ENCODE measurements around the gene PUS1. TPM values are rescaled to one million over a fixed set of nuclear protein-coding genes. Genes with fewer than 3 reads are reported as not detected.

PUS1 gene
- total and polyA plus RNA-seq, 10 of the 15 experiments (the other 5 are each of a cell fraction or from before 2014, with no cell fraction given), result 1.3 to 74.2 (median 25.4) TPM

- Histone ChIP-seq H3K4me1 (ENCODE audit: control insufficient read depth, insufficient read depth, low read length) (no peaks in the 10 kb centered on the region), H3K36me3 (ENCODE audit: control insufficient read depth in 2 of 2, insufficient read depth in 2 of 2, low read length in 1 of 2) (peaks cover 30 to 33% of the 10 kb centered on the region in 2 experiments), H3K27ac (ENCODE audit: control insufficient read depth, insufficient read depth) (no peak overlapping the region), H3K9ac (ENCODE audit: control insufficient read depth, insufficient read depth, low read length) (no peak overlapping the region), H2AFZ (ENCODE audit: control insufficient read depth, low read depth, low read length) (no peak overlapping the region), H3K4me2 (ENCODE audit: control insufficient read depth, insufficient read depth) (no peak overlapping the region), H3K9me3 (replicated peaks; ENCODE audit: control insufficient read depth, insufficient read depth, low read length) (no peaks in the 10 kb centered on the region), H3K4me3 (no peak overlapping the region), H3K79me2 (ENCODE audit: control insufficient read depth, insufficient read depth, low read length) (no peaks in the 10 kb centered on the region), H4K20me1 (ENCODE audit: control insufficient read depth, insufficient read depth) (no peaks in the 10 kb centered on the region), H3K27me3 (replicated peaks in 1 of 2; ENCODE audit: control insufficient read depth in 2 of 2, insufficient read depth in 2 of 2, low read length in 1 of 2) (no peaks in the 10 kb centered on the region)
- no TSS peak for BruUV-seq (replicated peaks)
- no peak for DNase-seq (ENCODE audit: low read depth, low spot score)
- no peak for FAIRE-seq
- POLR2A ChIA-PET, result interaction anchor here (0.6 kb wide), 1 partner anchor 14 kb away, joined by 3 read pairs; no protein-coding TSS in a partner anchor
- SMC1A ChIA-PET (ENCODE audit: uncharacterized antibody, unreplicated experiment), result interaction anchor here (1.3 kb wide), 1 partner anchor 26 kb away, joined by 3 read pairs; no protein-coding TSS in a partner anchor
- RAD21 ChIA-PET (ENCODE audit: unreplicated experiment), result no interaction called here
- intact Hi-C loops (cut with micrococcal nuclease; ENCODE audit: unreplicated experiment) (no loop called here), in situ Hi-C loops (cut with MboI) (no loop called here)
- ATAC-seq, result no peak
- 98% methylated on average over 4 of the region's 6 CpGs for WGBS (ENCODE audit: insufficient coverage, insufficient replicate concordance, low lambda C conversion rate, missing lambda C conversion rate)
- CTCF ChIA-PET, result no interaction called here
- TF ChIP-seq YBX1 (IDR thresholded peaks at IDR 0.05) (no peak), MAX (IDR thresholded peaks at IDR 0.05; ENCODE audit: low read depth, low read length) (no peak), ZBTB33 (IDR thresholded peaks at IDR 0.05) (no peak), ZBED1 (IDR thresholded peaks at IDR 0.05; ENCODE audit: borderline replicate concordance) (no peak), E2F4 (IDR thresholded peaks at IDR 0.05; ENCODE audit: low read depth, low read length) (no peak), SMAD5 (IDR thresholded peaks at IDR 0.05; ENCODE audit: low read depth) (no peak), BCLAF1 (IDR thresholded peaks at IDR 0.05) (no peak), ZBTB4 (CRISPR knock-in tag; IDR thresholded peaks at IDR 0.05) (no peak), POU2F2 (IDR thresholded peaks at IDR 0.05; ENCODE audit: borderline replicate concordance, low read depth, low read length) (no peak), RFX5 (IDR thresholded peaks at IDR 0.05; ENCODE audit: low read depth, low read length) (no peak), MYB (IDR thresholded peaks at IDR 0.05; ENCODE audit: borderline replicate concordance, low read depth, low read length) (no peak)
Observed at GRCh38 chr12:131983554-131983953, 54.5 kb downstream of the PUS1 start.

All from GM12878 (cell line).